ENCODE measurements around the gene CMTM8. TPM values are rescaled to one million over a fixed set of nuclear protein-coding genes. Genes with fewer than 3 reads are reported as not detected.

The CMTM8 gene
- polyA plus RNA-seq, 3 donors, result 9.1 to 11.9 (median 9.2) TPM

DNA sequence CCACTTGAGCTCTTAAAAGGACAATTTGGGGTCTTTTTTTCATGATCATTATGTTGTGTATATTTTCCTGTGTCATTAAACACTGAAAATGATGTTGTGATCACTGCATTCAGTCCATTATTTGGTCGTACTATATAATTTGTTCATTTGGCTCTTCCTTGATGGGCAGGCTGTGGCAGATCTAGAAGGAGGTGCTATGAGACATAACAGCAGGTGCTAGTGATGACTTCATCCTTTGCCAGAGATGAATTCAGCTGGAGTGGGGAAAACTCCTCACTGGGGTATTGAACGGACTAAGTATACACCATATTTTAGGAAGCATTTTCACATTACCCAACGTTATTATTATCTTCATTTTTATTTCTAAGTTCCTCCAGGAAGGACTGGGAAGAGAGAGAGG, 165.2 kb downstream of the CMTM8 start:
- DNase-seq (ENCODE audit: low read depth in 3 of 3, low spot score in 2 of 3), result no peak

DNA sequence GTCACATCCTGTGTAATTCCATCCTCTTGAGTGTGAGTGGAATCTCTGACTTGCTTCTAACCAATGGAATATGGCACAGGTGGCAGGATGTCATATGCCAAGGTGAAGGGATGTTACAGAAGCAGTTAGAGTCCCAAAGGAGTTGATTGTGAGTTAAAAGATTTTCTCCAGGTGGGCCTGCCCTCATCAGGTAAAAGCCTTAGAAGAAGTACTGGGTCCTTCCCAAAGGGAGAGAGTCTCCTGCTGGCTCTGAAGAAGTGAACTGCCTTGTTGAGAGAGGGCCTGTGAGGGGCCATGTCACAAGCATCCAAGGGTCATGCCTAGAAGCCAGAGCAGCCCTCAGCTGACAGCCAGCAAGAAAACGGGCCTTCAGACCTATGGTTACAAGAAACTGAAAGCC, 166.2 kb downstream of the CMTM8 start:
- no peak for DNase-seq (ENCODE audit: low read depth in 3 of 3, low spot score in 2 of 3)

DNA sequence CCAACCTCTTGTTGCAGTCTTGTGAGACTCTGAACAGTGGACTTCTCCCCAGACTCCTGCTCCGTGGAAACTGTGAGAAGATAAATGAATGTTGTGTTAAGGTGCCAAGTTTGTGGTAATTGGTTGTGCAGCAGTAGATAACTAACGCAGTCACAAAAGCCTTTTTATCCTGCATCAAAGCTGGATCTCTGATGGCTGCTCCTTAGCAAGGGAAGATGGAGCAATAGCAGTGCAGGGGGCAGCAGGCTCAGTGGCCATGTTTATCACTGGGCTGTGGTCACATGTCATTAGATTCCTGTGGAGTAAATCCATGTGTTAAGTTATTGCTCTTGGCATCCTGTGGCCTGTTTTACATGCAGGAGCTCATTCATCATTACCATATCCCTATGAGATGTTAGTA, 166.7 kb downstream of the CMTM8 start:
- DNase-seq (ENCODE audit: low read depth in 3 of 3, low spot score in 2 of 3), result no peak

DNA sequence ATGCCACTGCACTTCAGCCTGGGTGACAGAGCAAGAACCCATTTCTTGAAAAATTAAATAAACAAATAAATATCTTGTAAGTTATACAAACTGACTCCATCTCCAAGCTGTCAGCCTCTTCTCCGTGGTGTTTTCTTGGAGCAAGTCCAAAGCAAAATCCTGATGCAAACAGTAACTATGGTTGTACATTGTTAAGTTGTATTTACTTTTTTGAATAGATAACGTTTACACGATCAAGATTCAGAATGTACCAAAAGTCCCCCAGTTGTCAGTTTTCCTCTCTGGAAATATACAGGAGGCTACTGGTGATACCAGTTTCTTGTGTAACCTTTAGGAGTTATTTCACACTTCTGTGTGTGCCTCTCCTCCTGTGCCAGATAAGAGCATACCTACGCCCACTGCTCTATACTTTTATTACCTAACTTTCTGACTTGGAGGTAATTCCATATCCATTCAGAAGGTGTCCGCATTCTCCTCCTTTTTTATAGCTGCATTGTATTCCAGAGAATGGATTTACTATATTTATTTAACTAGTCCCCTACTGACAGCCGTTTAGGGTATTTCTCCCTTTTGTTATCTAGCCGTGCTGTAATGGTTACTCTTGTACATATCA, 167.3 kb downstream of the CMTM8 start:
- DNase-seq (ENCODE audit: low read depth in 3 of 3, low spot score in 2 of 3), result no peak

DNA sequence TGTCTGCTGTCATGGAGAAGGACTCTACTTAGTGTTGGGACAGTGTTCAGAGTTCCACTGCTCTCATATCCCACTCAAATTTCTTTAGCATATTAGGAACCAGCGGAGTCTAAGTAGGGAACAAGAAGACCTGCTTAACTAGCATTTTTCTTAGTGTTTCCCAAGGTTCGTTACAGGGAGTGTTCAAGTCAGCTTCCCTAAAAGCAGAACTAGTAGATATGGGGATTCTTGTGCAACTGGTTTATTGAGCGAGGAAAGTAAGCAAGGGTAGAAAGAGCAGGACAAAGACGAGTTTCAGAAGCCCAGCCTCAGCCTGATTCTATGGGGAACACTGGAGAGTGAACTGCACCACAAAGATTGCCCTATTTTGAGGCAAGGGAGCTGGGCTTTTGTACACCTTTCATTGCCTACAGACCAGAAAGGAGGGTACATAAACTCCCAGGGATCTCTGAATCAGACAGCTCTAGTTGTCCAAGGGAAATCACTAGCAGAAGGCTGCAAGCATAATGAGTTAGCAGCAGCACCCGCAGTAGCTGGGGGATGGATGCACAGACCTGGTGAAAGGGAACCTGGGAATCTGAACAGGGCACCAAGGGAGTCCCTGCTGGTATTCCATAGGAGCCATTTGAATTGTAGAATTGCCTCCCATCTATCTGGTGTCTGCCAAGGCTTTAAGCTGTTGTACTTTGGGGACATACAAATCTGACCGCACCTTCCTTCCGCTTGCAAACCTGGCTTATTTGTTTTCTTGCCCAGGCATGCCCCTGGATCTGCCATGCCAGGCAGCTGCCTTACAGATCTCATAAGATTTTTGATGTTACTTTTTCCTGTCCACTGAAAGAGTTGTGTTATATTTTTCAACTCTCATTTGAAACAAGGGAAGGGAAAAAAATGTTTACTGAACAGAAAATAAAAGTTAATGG, 168.3 kb downstream of the CMTM8 start:
- no peak for DNase-seq (ENCODE audit: low read depth in 3 of 3, low spot score in 2 of 3)

DNA sequence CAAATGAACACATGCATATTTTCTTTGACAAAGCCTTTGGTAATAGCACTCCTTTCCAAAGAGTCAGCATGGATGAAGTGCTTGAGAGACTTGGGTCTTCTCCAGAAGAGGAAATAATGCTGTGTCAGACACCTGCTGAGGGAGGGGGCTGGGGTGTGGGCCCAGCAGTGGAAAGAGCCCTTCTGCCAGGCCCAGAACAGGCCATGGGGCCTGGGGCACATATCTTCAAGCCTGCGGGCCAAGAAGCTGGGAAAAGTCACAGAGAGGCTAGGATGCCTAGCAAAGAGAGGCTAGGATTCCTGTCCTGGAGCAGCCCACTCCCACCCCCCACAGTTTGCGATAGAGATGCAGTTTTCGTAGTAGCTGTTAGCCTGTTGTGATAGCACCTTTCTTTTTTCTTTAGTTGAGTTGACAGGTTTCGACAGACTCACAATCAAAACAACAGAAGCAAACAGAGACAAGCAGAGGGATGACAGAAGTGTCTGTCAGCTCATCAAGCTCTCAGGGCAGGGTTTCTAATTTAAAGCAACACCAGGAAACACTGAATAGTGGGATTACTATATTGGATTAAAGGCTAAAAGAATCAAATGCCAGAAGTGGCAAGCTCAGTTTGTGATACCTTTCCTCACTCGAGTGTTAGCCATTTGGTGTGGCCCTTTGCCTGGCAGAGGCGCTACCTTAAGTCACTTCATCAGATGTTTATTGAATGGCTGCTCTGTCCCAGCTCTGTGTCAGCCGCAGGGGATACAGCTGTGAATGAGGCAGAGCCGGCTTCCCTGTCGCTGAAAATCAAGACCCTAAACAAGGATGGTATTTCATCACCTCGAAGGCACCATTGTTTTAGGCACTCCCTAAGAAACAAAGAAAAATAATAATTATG, 172.1 kb downstream of the CMTM8 start:
- DNase-seq (ENCODE audit: low read depth in 3 of 3, low spot score in 2 of 3), result no peak

DNA sequence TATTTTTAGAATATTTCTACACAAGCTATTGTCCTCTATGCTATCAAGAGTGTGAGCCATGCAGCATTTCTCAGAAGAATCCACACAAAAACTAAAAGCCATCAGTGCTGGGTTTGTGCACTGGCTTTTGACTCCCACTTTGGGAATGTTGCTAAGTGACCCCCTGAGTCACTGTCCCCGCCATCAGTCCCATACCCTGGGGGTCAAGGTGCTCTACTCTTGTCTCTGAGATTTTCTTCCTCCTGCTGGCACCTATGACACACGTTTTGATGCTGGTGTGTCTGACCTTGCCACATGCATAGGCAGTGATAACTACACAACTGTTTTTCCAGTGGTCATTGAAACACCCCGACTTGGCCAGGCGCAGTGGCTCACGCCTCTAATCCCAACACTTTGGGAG, 173.0 kb downstream of the CMTM8 start:
- DNase-seq (ENCODE audit: low read depth in 3 of 3, low spot score in 2 of 3), result no peak

DNA sequence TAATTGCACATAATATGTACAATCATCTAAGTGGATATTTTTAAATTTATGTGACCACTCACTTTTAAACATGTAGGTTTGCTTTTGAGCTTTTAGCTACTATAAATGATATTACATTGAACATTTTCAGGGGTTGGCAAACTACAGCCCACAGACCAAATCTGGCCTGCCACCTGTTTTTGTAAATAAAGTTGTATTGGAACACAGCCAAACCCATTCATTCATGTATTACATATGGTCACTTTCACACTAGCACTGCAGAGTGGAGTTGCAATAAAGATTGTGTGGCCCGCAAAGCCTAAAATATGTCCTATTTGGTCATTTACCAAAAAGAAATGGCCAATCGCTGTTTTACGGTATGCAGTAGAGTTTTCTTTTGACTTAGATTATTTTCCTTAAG, 174.4 kb downstream of the CMTM8 start:
- DNase-seq (ENCODE audit: low read depth in 3 of 3, low spot score in 2 of 3), result no peak

DNA sequence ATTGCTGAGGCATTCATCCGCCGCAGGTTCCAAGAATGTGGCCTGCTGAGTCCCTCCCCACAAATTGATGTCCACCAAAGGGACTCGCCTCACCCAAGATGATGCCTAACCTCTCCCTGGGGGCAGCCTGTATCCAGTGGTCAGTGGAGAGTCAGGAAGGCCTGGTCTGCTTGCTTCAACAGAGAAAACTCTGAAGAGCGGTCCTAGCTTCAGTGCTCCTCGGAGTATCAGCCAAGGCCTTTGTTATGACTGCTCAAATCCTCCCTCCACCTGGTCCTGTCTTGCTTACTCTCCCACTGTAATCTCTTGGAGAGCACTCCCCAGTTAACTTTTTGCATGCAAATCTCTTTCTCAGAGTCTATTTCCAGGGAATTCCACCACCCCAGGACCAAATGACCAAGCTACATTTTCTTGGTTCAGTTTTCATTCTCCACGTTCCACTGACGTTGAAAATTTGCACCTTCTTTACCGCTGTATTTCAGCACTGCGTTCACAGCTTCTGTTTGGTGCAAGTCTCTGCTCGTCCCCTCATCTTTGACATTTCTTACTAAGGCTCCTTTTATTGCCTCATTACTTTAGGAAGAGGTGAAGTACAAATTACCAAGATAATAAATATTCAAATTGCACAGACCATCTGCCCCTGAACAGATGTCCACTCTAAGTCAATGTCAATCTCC, 175.5 kb downstream of the CMTM8 start:
- DNase-seq (ENCODE audit: low read depth in 3 of 3, low spot score in 2 of 3), result no peak

DNA sequence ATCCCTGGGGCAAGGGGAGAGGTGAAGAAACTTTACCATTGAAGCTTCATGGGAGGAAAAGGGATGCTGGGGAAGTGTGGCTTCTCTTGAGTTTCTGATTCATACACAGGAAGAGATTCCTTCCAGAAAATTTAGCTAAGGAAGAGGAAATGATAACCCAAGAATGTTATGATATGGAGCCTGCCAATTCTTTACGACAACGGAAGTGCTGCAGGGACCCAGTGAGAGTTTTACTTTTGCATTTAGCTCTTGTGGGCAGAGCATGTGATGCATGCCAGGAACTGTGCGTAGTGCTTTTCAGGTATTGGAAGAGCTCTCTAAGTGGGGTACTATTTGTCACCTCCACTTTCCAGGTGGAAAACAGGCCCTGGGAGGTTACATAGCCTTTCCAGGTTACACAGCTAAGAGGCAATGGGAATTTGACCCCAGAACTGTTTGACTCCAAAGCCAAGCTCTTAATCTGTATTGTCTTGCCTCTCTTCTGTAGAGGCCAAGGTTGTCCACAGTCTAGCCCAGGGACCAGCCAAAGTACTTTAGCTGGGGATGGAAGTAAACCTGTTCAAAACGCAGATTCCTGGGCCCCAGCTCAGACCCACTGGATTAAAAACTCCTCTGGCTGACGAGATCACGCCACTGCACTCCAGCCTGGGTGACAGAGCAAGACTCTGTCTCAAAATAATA, 176.2 kb downstream of the CMTM8 start:
- DNase-seq (ENCODE audit: low read depth in 3 of 3, low spot score in 2 of 3), result no peak

DNA sequence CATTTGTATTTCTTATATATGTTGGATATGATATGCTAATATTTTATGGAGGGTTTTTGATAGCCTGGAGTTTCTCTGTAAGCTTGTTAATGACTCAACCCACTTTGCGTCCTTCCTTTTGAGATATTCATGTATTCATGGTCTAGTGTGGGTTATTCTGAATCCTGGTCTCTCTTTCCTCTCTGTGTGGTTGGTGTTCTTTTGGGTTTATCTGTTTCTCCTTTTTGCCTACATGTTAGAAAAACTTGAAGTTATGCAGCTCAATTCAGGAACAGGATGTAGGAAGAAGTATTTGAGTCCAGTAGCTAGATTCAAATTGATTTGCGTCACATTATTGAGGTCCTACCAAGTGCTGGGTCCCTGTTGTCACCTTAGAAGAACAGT, 181.3 kb downstream of the CMTM8 start:
- no peak for DNase-seq (ENCODE audit: low read depth in 3 of 3, low spot score in 2 of 3)

Other genes starting within 250 kb of the CMTM8 start
- 10 to 100 TPM; 21.0 to 21.6 (median 21.2) TPM for gene GPD1L, start 132.1 kb upstream of the CMTM8 start, polyA plus RNA-seq (ENCODE audit: insufficient read length in 3 of 3)
- gene CMTM7, start 153.2 kb downstream of the CMTM8 start, polyA plus RNA-seq (ENCODE audit: insufficient read length in 3 of 3), result 10 to 100 TPM; 42.3 to 47.7 (median 43.8) TPM

All from right renal cortex interstitium (tissue), 3 donors.